ENCODE measurements around the gene IL12RB1. TPM values are rescaled to one million over a fixed set of nuclear protein-coding genes. Genes with fewer than 3 reads are reported as not detected.
A peak's percentile ranks its signal among the peaks of the same experiment; 100 is the strongest.

Gene IL12RB1
- total RNA-seq, 1 donor from 2014 or later = not detected

GRCh38 chr19:18021121-18021755, 65.5 kb downstream of the IL12RB1 start:
- no peaks in the 10 kb centered on the region for H3K36me3 ChIP-seq
- peaks cover 7% of the 10 kb centered on the region for H3K27me3 Mint-ChIP-seq (ENCODE audit: insufficient read depth, low read depth)
- no peaks in the 10 kb centered on the region for H4K20me1 ChIP-seq (ENCODE audit: low read depth)
- H3K79me2 ChIP-seq (ENCODE audit: low read depth) = no peaks in the 10 kb centered on the region
- TF ChIP-seq, protein P1, sequence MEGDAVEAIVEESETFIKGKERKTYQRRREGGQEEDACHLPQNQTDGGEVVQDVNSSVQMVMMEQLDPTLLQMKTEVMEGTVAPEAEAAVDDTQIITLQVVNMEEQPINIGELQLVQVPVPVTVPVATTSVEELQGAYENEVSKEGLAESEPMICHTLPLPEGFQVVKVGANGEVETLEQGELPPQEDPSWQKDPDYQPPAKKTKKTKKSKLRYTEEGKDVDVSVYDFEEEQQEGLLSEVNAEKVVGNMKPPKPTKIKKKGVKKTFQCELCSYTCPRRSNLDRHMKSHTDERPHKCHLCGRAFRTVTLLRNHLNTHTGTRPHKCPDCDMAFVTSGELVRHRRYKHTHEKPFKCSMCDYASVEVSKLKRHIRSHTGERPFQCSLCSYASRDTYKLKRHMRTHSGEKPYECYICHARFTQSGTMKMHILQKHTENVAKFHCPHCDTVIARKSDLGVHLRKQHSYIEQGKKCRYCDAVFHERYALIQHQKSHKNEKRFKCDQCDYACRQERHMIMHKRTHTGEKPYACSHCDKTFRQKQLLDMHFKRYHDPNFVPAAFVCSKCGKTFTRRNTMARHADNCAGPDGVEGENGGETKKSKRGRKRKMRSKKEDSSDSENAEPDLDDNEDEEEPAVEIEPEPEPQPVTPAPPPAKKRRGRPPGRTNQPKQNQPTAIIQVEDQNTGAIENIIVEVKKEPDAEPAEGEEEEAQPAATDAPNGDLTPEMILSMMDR (IDR thresholded peaks at IDR 0.05) = no peak
- TF ChIP-seq EZH2phosphoT487 (IDR thresholded peaks at IDR 0.05) (no peak), EZH2 (IDR thresholded peaks at IDR 0.05) (no peak)
- H3K36me3 Mint-ChIP-seq = no peaks in the 10 kb centered on the region
- no peak overlapping the region for H2AFZ ChIP-seq (replicated peaks)
- no peak overlapping the region for H3K4me3 ChIP-seq
- H3K9me3 Mint-ChIP-seq = no peaks in the 10 kb centered on the region
- no peak overlapping the region for H3K27ac ChIP-seq
- H3K27ac Mint-ChIP-seq = no peak overlapping the region
- no peaks in the 10 kb centered on the region for H3K4me1 ChIP-seq
- H3K9me3 ChIP-seq (ENCODE audit: low read depth) = no peaks in the 10 kb centered on the region
- no peak for DNase-seq (ENCODE audit: low spot score)
- H3K4me2 ChIP-seq = no peak overlapping the region
- no peaks in the 10 kb centered on the region for H3K27me3 ChIP-seq
- no peak overlapping the region for H3K4me3 Mint-ChIP-seq
- H3F3A ChIP-seq (ENCODE audit: low read depth) = no peaks in the 10 kb centered on the region
- no peak overlapping the region for H3K9ac ChIP-seq
- H3K4me1 Mint-ChIP-seq = peaks cover 10% of the 10 kb centered on the region

- Histone ChIP-seq H2AFZ (replicated peaks) (no peak overlapping the region), H3K9ac (no peak overlapping the region), H4K20me1 (ENCODE audit: low read depth) (no peaks in the 10 kb centered on the region), H3K9me3 (ENCODE audit: low read depth) (no peaks in the 10 kb centered on the region), H3F3A (ENCODE audit: low read depth) (no peaks in the 10 kb centered on the region), H3K27ac (no peak overlapping the region), H3K4me1 (no peaks in the 10 kb centered on the region), H3K4me3 (no peak overlapping the region), H3K36me3 (no peaks in the 10 kb centered on the region), H3K27me3 (no peaks in the 10 kb centered on the region), H3K79me2 (ENCODE audit: low read depth) (no peaks in the 10 kb centered on the region), H3K4me2 (no peak overlapping the region)
- TF ChIP-seq, protein P1 (IDR thresholded peaks at IDR 0.05) = no peak
- TF ChIP-seq EZH2phosphoT487 (IDR thresholded peaks at IDR 0.05) (no peak), EZH2 (IDR thresholded peaks at IDR 0.05) (no peak)
- Mint-ChIP-seq H3K9me3 (no peaks in the 10 kb centered on the region), H3K4me1 (peaks cover 13% of the 10 kb centered on the region), H3K27me3 (ENCODE audit: insufficient read depth, low read depth) (peaks cover 7% of the 10 kb centered on the region), H3K36me3 (no peaks in the 10 kb centered on the region), H3K4me3 (no peak overlapping the region), H3K27ac (peak overlapping the region; percentile 23)
- DNase-seq (ENCODE audit: low spot score) = no peak
These were observed 66.3 kb downstream of the IL12RB1 start for GRCh38 chr19:18020212-18021085.

- Histone ChIP-seq H3K27ac (no peak overlapping the region), H3K36me3 (no peaks in the 10 kb centered on the region), H3K27me3 (no peaks in the 10 kb centered on the region), H3K79me2 (ENCODE audit: low read depth) (no peaks in the 10 kb centered on the region), H3K4me3 (no peak overlapping the region), H3F3A (ENCODE audit: low read depth) (peaks cover 14% of the 10 kb centered on the region), H3K9me3 (ENCODE audit: low read depth) (no peaks in the 10 kb centered on the region), H4K20me1 (ENCODE audit: low read depth) (no peaks in the 10 kb centered on the region), H3K9ac (no peak overlapping the region), H3K4me2 (no peak overlapping the region), H2AFZ (replicated peaks) (no peak overlapping the region), H3K4me1 (peaks cover 12% of the 10 kb centered on the region)
- no peaks in the 10 kb centered on the region for H3K36me3 Mint-ChIP-seq
- H3K9me3 Mint-ChIP-seq = no peaks in the 10 kb centered on the region
- peaks cover 39% of the 10 kb centered on the region for H3K4me1 Mint-ChIP-seq
- peaks cover 14% of the 10 kb centered on the region for H3K27me3 Mint-ChIP-seq (ENCODE audit: insufficient read depth, low read depth)
- no peak for TF ChIP-seq EZH2phosphoT487 (IDR thresholded peaks at IDR 0.05)
- TF ChIP-seq, protein P1 (IDR thresholded peaks at IDR 0.05) = no peak
- no peak for TF ChIP-seq EZH2 (IDR thresholded peaks at IDR 0.05)
- peak overlapping the region; percentile 48 for H3K4me3 Mint-ChIP-seq
- no peak for DNase-seq (ENCODE audit: low spot score)
- peak overlapping the region; percentile 33 for H3K27ac Mint-ChIP-seq
These were observed 69.3 kb downstream of the IL12RB1 start for GRCh38 chr19:18017275-18018083.
